Measurements from ENCODE around the gene ATXN1.

Gene ATXN1

DNA sequence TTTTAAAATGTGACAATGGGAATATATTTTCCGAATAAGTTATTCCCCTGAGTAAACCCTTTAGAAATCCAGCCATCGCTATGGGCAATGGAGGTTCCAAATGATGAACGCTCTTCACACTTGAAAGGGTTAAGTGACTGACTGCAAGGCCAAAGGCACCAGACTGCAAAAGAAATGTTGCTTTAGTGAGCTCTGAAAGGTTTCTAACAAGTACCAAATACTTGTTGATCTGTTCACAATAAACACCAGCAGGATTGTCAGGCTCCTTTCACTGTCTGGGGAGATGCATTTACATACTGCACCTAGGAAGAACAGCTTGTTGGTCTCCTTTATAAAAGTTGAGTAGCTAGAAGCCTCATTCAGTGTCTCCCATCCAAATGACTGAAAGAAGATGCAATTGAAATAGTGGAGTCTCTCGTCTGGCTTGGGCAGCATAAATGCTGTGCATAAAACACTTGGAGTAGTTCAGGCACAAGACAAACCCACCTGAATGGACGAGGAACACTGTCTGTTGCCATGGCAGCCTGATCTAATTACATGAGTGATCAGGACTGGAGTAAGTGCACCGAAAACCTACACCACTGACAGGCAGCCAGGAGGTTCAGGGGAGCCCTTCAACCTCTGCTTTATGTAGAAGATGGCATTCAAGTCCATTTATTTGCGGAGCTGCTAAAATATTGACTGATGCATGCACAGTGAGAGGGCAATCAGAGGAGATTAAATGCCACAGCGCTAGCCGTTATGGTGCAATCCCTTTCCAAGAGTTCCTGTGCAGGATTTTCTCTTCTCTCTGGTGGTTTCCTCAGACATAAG lies 2.9 kb downstream of the ATXN1 start:
- H3K79me2 ChIP-seq (ENCODE audit: insufficient read depth, low read length) = peaks cover 69% of the 10 kb centered on the region

GRCh38 chr6:16757332-16757731 lies 3.9 kb downstream of the ATXN1 start:
- peaks cover 24% of the 10 kb centered on the region for H4K20me1 ChIP-seq (ENCODE audit: insufficient read depth, low read length, poor library complexity, severe bottlenecking)
- TF ChIP-seq EZH2phosphoT487 (IDR thresholded peaks at IDR 0.05; ENCODE audit: borderline replicate concordance) (no peak), CTCF (conservative IDR thresholded peaks at IDR 0.05; ENCODE audit: low read length) (no peak)

More for the DNA sequence above, 2.9 kb downstream of the ATXN1 start:
- H3K9me2 ChIP-seq (replicated peaks; ENCODE audit: low read depth, low read length) = no peaks in the 10 kb centered on the region
- H3K36me3 ChIP-seq (ENCODE audit: insufficient read depth, low read length) = no peaks in the 10 kb centered on the region
- peak overlapping the region; percentile 89 for H3K9ac ChIP-seq (ENCODE audit: low read depth, low read length, poor library complexity, severe bottlenecking)
- no peaks in the 10 kb centered on the region for H3K27me3 ChIP-seq (ENCODE audit: insufficient read depth, low read length, poor library complexity, severe bottlenecking)
- H2AFZ ChIP-seq (ENCODE audit: low read length) = no peak overlapping the region
- TF ChIP-seq CTCF (conservative IDR thresholded peaks at IDR 0.05; ENCODE audit: low read length) = no peak
- no peak for TF ChIP-seq EZH2phosphoT487 (IDR thresholded peaks at IDR 0.05; ENCODE audit: borderline replicate concordance)
- peak overlapping the region; percentile 96 for H3K4me3 ChIP-seq (ENCODE audit: low read length, poor library complexity, severe bottlenecking)
- H3K9me3 ChIP-seq (ENCODE audit: insufficient read depth, low read depth, low read length) = no peaks in the 10 kb centered on the region
- peak overlapping the region; percentile 82 for H3K4me2 ChIP-seq (ENCODE audit: low read depth, low read length, poor library complexity, severe bottlenecking)
- peaks cover 24% of the 10 kb centered on the region for H4K20me1 ChIP-seq (ENCODE audit: insufficient read depth, low read length, poor library complexity, severe bottlenecking)
- H3F3A ChIP-seq (ENCODE audit: low read depth) = no peaks in the 10 kb centered on the region; the same call in 1 of the 2 replicates
- H3K4me1 ChIP-seq (ENCODE audit: insufficient read depth, low read length, poor library complexity, severe bottlenecking) = peaks cover 38% of the 10 kb centered on the region

GRCh38 chr6:16756660-16757255 lies 4.5 kb downstream of the ATXN1 start:
- H3K4me2 ChIP-seq (ENCODE audit: low read depth, low read length, poor library complexity, severe bottlenecking) = peak overlapping the region; percentile 82
- no peaks in the 10 kb centered on the region; the same call in 1 of the 2 replicates for H3F3A ChIP-seq (ENCODE audit: low read depth)
- no peaks in the 10 kb centered on the region for H3K9me3 ChIP-seq (ENCODE audit: insufficient read depth, low read depth, low read length)
- H3K9me2 ChIP-seq (replicated peaks; ENCODE audit: low read depth, low read length) = no peaks in the 10 kb centered on the region
- no peak overlapping the region for H2AFZ ChIP-seq (ENCODE audit: low read length)
- 0 out of 2 replicates have a peak, but pooled peaks cover 2% of the 10 kb centered on the region for H3K36me3 ChIP-seq (ENCODE audit: insufficient read depth, low read length)
- H3K27me3 ChIP-seq (ENCODE audit: insufficient read depth, low read length, poor library complexity, severe bottlenecking) = no peaks in the 10 kb centered on the region
- no peak for TF ChIP-seq CTCF (conservative IDR thresholded peaks at IDR 0.05; ENCODE audit: low read length)
- TF ChIP-seq EZH2phosphoT487 (IDR thresholded peaks at IDR 0.05; ENCODE audit: borderline replicate concordance) = no peak
- peak overlapping the region; percentile 14 for H3K9ac ChIP-seq (ENCODE audit: low read depth, low read length, poor library complexity, severe bottlenecking)
- H4K20me1 ChIP-seq (ENCODE audit: insufficient read depth, low read length, poor library complexity, severe bottlenecking) = peaks cover 24% of the 10 kb centered on the region
- H3K4me3 ChIP-seq (ENCODE audit: low read length, poor library complexity, severe bottlenecking) = peak overlapping the region; percentile 47
- peaks cover 85% of the 10 kb centered on the region for H3K79me2 ChIP-seq (ENCODE audit: insufficient read depth, low read length)
- H3K4me1 ChIP-seq (ENCODE audit: insufficient read depth, low read length, poor library complexity, severe bottlenecking) = peaks cover 50% of the 10 kb centered on the region

More at GRCh38 chr6:16757332-16757731, 3.9 kb downstream of the ATXN1 start:
- peaks cover 44% of the 10 kb centered on the region for H3K4me1 ChIP-seq (ENCODE audit: insufficient read depth, low read length, poor library complexity, severe bottlenecking)
- H3K79me2 ChIP-seq (ENCODE audit: insufficient read depth, low read length) = peaks cover 80% of the 10 kb centered on the region
- no peaks in the 10 kb centered on the region for H3K36me3 ChIP-seq (ENCODE audit: insufficient read depth, low read length)
- no peaks in the 10 kb centered on the region for H3K27me3 ChIP-seq (ENCODE audit: insufficient read depth, low read length, poor library complexity, severe bottlenecking)
- peak overlapping the region; percentile 47 for H3K4me3 ChIP-seq (ENCODE audit: low read length, poor library complexity, severe bottlenecking)
- H3K4me2 ChIP-seq (ENCODE audit: low read depth, low read length, poor library complexity, severe bottlenecking) = peak overlapping the region; percentile 82
- no peak overlapping the region for H2AFZ ChIP-seq (ENCODE audit: low read length)
- H3K9me3 ChIP-seq (ENCODE audit: insufficient read depth, low read depth, low read length) = no peaks in the 10 kb centered on the region
- H3F3A ChIP-seq (ENCODE audit: low read depth) = no peaks in the 10 kb centered on the region; the same call in 1 of the 2 replicates
- no peaks in the 10 kb centered on the region for H3K9me2 ChIP-seq (replicated peaks; ENCODE audit: low read depth, low read length)
- peak overlapping the region; percentile 14 for H3K9ac ChIP-seq (ENCODE audit: low read depth, low read length, poor library complexity, severe bottlenecking)

All from Loucy (cell line).